Stimulated activated CD4-positive, alpha-beta T cell treated with anti-CD3 and anti-CD28 coated beads, Interleukin-1b, Interleukin-23, amount 100 ng/mL, for 1 hour (primary cell): ENCODE measurements around the gene PRR9.
"Not testable (repeated sequence)": the region's sequence is repeated elsewhere in the genome, so short reads cannot be mapped to it uniquely, and the experiment has no call there.

Source experiments
- DNase-seq, 2 donors: peaks; one replicate each; pipeline ENCODE4 v3.0.0-alpha.2; 2020; ENCODE audit warnings: low read depth in 2 of 2

The PRR9 gene

GRCh38 chr1:153217212-153217611 is at the start of gene PRR9:
TSS of gene PRR9 (plus strand) at chr1:153217584. CDS start at chr1:153218145, 561 bp downstream.
- no peak for DNase-seq

- DNase-seq, result no peak
Observed at GRCh38 chr1:153168686-153169085, 48.7 kb upstream of the PRR9 start.

DNA sequence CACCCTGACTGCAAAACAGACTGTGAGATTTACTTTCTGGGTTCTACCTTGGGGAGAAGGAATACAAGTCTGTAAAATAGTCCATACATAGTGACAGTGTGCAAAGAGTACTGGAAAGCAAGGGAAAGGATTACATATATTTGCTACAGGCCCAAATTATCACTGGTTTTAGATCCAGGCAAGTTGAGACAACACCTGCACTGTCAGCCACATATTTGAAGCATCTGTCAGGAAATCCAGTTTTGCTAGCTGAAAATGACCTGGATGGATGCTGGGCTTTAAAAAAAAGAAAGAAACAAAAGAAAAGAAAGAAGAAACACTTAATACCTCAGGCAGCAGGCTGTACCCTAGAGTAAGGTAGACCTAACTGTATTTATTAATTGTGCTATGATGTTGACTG is 42.8 kb upstream of the PRR9 start:
- DNase-seq, result no peak

DNA sequence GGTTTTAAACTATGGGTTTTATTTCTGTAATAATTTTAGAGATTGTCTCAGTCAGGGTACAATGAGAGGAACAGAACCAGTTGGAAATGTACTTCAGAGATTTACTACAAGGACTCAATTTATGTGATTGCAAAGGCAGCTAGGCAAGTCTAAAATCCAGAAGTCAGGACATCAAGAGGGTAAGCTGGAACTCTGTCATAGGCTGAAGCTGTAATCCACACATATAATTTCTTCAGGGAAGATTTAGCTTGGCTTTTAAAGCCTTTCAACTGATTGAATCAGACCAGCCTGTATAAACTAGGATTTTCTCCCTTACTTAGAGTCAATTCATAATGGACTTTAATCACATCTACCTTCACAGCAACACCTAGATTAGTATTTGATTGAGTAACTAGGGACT is 38.5 kb upstream of the PRR9 start:
- DNase-seq, result no peak

DNA sequence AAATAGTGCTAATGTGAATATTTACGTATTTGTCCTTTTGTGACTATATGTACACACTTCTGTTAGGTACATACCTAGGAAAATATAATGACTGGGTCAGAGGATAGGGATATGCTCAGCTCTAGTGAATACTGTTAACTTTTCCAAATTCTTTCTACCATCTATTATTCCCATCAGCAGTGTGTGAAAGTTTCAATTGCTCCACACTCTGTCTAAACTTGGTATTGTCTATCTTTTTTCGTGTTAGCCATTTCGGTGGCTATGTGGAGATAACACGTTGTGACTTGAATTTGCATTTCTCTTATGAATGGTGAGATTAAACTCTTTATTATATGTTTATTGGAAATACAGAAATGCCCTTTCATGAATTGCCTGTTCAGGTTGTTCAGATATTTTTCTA is 36.8 kb upstream of the PRR9 start:
- DNase-seq, result no peak

DNA sequence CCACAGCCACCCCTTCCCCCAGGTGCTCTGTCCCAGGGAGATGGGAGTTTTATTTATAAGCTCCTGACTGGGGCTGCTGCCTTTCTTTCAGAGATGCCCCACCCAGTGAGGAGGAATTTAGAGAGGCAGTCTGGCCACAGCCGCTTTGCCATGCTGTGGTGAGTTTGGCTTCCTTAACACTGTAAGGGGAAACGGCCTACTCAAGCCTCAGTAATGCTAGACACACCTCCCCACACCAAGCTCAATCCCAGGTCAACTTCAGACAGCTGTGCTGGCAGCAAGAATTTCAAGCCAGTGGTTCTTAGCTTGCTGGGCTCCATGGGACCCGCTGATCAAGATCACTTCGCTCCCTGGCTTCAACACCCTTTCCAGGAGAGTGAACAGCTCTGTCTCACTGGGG is 29.1 kb upstream of the PRR9 start:
- not testable (repeated sequence) for DNase-seq

DNA sequence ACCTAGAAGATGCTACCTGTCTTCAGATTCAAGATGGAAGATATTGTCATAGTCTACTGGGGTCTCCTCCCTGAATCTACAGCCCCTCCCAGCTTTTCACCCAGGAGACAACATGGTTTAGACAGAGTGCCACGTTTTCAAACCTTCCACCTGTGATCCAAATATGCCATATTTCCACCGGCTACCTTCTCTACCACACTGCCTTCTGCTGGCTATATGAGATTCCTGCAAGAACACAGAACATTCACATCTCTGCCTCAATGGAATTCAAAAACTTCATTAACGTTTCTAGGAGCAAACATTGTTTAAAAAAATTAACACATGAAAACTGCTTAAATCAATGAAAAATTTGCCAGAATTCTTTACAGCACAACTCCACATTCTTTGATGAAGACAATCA is 27.0 kb upstream of the PRR9 start:
- no peak for DNase-seq

- DNase-seq, result no peak
Observed at GRCh38 chr1:153192697-153193096, 24.7 kb upstream of the PRR9 start.

- DNase-seq, result no peak
Observed at GRCh38 chr1:153194331-153195050, 22.9 kb upstream of the PRR9 start.

DNA sequence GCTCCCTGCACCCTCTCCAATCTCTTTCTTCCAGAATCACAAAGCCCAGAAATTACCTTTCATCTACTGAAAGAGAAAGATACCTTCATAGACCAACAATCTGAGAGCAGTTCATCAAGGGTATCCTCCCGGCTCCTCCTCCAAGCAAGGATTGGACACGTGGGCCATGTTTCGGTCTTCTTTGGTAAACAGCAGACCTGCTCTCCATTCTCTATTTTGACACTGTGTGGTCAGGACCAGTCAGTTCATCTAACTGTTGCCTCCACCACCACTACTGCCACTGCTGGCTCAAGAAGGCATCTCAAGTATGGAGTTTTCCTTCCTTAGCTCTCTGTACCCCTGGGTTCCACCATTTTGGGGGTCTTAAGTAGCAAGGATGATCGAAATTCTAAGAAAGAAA is 22.2 kb upstream of the PRR9 start:
- no peak for DNase-seq

DNA sequence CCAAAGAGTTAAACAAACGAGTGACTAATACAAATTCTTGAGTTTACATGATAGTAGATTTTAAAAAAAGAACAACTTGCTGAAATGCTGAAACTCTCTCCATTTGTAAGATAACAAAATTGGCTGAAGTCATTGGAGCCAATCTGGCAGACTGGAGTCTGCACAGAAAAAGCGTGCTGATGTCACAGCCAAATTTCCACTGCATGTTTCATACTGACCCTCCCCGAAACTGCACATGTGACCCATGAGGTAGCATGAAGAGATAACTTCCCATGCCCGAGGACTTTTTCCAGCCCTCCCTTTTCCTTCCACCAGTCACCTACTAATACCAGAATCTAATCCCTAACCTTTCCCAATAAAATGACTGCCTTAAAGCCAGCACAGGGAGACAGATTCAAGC is 15.4 kb upstream of the PRR9 start:
- DNase-seq, result no peak

GRCh38 chr1:153203130-153203529 is 14.3 kb upstream of the PRR9 start, which contains the start of gene LELP1:
TSS of gene LELP1 (plus strand) at chr1:153203430. CDS start at chr1:153204708, 1,278 bp downstream.
- no peak for DNase-seq

DNA sequence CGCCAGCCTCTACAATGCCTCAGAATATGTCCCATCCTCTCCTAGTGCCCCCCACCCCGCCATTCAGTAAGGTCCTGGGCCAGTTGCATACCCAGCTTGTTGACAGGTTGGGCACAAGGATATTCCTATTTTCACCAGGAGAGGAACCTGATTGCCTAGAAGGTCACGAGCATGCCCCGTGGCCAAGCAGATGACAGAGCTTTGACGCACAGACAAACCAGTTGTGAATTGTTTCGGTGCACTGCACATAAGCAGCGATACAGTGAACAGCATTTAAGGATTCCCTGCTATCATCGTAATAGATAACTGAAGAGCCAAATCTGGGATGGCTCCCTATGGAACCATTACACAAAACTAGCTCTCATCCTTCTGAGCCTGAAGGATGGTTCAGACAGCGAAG is 10.8 kb upstream of the PRR9 start:
- no peak for DNase-seq

- DNase-seq, result no peak
Observed at GRCh38 chr1:153210206-153210605, 7.2 kb upstream of the PRR9 start.

GRCh38 chr1:153212201-153212600 is 5.2 kb upstream of the PRR9 start:
- DNase-seq, result no peak

DNA sequence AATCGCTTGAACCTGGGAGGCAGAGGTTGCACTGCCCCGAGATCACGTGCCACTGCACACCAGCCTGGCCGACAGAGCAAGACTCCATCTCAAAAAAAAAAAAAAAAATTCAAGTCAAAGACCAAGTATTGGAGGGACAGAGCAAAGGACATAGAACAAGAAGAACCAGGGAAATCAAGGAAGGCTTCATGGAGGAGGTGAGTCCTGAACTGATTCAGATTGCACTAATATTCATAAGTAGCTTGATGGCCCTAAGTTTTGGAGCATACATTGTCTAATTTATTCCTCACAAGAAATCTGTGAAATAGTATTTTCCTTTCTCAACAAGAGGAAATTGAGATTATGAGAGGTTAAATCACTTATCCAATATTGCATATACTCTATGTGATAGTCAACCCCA is 3.9 kb upstream of the PRR9 start:
- no peak for DNase-seq

- DNase-seq, result no peak
Observed at GRCh38 chr1:153217744-153218416, 496 bp downstream of the PRR9 start.

DNA sequence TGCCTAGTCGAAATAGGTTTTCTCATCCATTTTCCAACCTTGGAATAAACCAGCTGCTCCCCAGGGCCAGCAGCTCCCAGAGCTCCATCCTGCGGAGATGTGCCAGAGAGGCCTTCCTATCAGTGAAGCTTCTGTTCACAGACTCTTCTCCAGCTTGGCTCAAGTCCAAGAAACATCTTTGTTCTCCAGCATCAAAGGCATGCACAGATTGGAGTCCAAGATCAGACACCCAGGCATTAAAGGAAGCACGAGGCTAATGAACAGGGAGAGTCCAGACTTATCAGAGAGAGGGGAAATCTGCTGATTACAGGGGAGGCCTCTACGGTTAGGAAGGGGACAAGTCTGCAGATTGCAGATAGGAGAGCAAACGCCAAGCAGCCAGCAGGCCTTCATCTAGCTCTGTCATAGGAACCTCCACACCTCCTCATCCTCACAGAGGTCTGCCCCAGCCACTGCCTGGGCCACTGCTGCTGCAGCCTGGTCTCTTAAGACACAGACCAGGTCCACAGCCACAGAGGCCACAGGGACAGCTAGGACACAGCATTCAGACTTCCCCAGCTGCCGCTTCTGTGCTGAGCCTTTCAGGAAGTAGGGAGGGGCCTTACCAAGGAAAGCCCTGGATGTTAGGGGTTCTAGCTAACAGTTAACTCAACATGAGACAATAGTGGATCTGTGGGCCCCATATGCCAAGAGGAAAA is 3.4 kb downstream of the PRR9 start:
- DNase-seq, result no peak

- DNase-seq, result peak in 1 of 2 donors; percentile 28
Observed at GRCh38 chr1:153223040-153223891, 5.9 kb downstream of the PRR9 start.

GRCh38 chr1:153227810-153228209 is 10.4 kb downstream of the PRR9 start:
- no peak for DNase-seq

DNA sequence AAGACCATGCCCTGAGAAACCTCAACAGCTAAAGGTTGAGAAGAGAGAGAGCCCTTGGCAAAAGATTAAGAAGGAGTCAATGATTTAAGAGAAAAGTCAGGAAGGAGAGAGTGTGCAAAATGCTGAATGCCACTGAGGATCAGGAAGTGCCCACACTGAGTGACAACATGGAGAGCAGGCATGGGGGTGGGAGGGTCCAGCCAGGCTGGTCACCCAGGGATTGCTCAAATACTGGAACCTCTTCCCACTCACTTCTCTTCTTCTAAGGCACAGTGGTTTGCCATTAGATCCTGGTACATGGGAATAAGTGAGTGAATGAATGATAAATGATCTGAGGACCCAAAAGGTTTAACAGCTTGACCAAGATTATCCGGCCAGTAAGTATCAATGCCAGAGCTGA is 11.1 kb downstream of the PRR9 start:
- DNase-seq, result no peak
